ENCODE data around the gene PPIL1.
A peak's percentile ranks its signal among the peaks of the same experiment; 100 is the strongest.

The PPIL1 gene

DNA sequence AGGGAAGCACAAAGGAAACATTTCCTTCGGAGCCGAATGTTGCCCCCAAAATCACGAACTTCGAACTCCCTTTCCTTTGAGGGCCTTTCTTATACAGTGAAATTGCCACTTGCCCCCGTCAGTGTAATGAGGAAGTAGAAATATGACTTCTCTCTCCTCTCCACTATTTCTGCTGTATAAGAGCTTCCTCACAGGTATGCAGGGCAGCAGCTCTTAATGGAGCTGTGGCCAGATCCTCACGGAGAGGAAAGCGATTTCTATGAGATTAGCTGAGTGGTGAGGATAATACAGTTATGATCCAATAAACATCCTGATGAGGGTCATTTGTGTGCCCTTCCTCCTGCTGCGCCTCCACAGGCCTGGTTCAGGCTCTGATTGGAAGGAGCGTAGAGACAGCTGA, 24.6 kb downstream of the PPIL1 start:
- Histone ChIP-seq H3K4me1 (ENCODE audit: control insufficient read depth, low read depth, low read length) (peaks cover 6% of the 10 kb centered on the region), H4K5ac (ENCODE audit: low read length) (no peak overlapping the region), H2BK5ac (ENCODE audit: low read length) (no peak overlapping the region), H3K27ac (ENCODE audit: low read depth, low read length) (no peak overlapping the region), H3K4ac (ENCODE audit: low read depth, low read length) (no peak overlapping the region), H2BK15ac (replicated peaks; ENCODE audit: low read depth) (no peak overlapping the region), H3K9ac (ENCODE audit: low read length) (no peak overlapping the region), H3K27me3 (ENCODE audit: insufficient read depth, low read length, poor library complexity) (no peaks in the 10 kb centered on the region), H3K79me1 (ENCODE audit: low read length) (no peaks in the 10 kb centered on the region), H3K4me2 (ENCODE audit: low read length) (no peak overlapping the region), H3K56ac (ENCODE audit: low read length) (no peak overlapping the region), H2BK120ac (ENCODE audit: low read depth, low read length) (no peak overlapping the region), H3K4me3 (ENCODE audit: low read length) (no peak overlapping the region), H3K36me3 (ENCODE audit: control insufficient read depth, insufficient read depth, low read length) (no peaks in the 10 kb centered on the region), H4K8ac (ENCODE audit: low read depth, low read length) (no peak overlapping the region), H2AK5ac (ENCODE audit: low read length) (no peak overlapping the region), H3K18ac (ENCODE audit: low read length) (no peak overlapping the region), H3K79me2 (ENCODE audit: control insufficient read depth, insufficient read depth, low read length) (no peaks in the 10 kb centered on the region), H3K23ac (ENCODE audit: low read length) (no peak overlapping the region)
- WGBS (ENCODE audit: extremely low coverage, insufficient coverage, low lambda C conversion rate): no CpG with 5 or more reads among the region's 9 CpGs
- no peak for DNase-seq

- Histone ChIP-seq H3K79me1 (ENCODE audit: low read length) (no peaks in the 10 kb centered on the region), H3K18ac (ENCODE audit: low read length) (no peak overlapping the region), H3K4me3 (ENCODE audit: low read length) (no peak overlapping the region), H4K5ac (ENCODE audit: low read length) (no peak overlapping the region), H3K27me3 (ENCODE audit: insufficient read depth, low read length, poor library complexity) (no peaks in the 10 kb centered on the region), H3K4me1 (ENCODE audit: control insufficient read depth, low read depth, low read length) (peaks cover 6% of the 10 kb centered on the region), H2BK5ac (ENCODE audit: low read length) (no peak overlapping the region), H3K56ac (ENCODE audit: low read length) (no peak overlapping the region), H3K4ac (ENCODE audit: low read depth, low read length) (no peak overlapping the region), H3K9ac (ENCODE audit: low read length) (peak overlapping the region; percentile 11), H3K27ac (ENCODE audit: low read depth, low read length) (no peak overlapping the region), H3K4me2 (ENCODE audit: low read length) (peak overlapping the region; percentile 32), H3K36me3 (ENCODE audit: control insufficient read depth, insufficient read depth, low read length) (no peaks in the 10 kb centered on the region), H3K23ac (ENCODE audit: low read length) (no peak overlapping the region), H3K79me2 (ENCODE audit: control insufficient read depth, insufficient read depth, low read length) (no peaks in the 10 kb centered on the region), H2BK15ac (replicated peaks; ENCODE audit: low read depth) (no peak overlapping the region), H2AK5ac (ENCODE audit: low read length) (no peak overlapping the region), H2BK120ac (ENCODE audit: low read depth, low read length) (no peak overlapping the region), H4K8ac (ENCODE audit: low read depth, low read length) (no peak overlapping the region)
- DNase-seq: peak; percentile 92
- WGBS (ENCODE audit: extremely low coverage, insufficient coverage, low lambda C conversion rate): no CpG with 5 or more reads among the region's 26 CpGs
Observed at GRCh38 chr6:36848658-36849441, 25.8 kb downstream of the PPIL1 start.

DNA sequence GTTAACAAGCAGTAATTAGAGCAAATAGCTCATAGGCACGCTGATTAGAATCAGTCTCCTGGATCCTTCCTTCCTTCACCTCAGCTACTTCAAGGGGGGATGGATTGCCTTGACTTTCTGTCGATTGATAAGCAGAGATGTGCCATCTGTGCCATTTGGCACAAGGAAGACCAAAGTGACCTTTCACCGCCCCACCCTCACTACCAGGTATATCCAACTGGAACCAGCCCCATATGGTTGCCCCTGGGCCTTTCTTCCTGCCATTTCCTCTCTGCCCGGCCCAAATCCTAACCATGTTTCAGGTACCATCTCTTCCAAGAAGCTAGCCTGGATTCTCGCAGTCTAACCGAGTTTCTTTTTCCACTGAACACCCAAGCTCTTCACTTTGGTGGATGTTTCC, 26.6 kb downstream of the PPIL1 start:
- Histone ChIP-seq H2BK15ac (replicated peaks; ENCODE audit: low read depth) (no peak overlapping the region), H3K56ac (ENCODE audit: low read length) (no peak overlapping the region), H3K4ac (ENCODE audit: low read depth, low read length) (no peak overlapping the region), H3K79me2 (ENCODE audit: control insufficient read depth, insufficient read depth, low read length) (no peaks in the 10 kb centered on the region), H3K36me3 (ENCODE audit: control insufficient read depth, insufficient read depth, low read length) (no peaks in the 10 kb centered on the region), H3K79me1 (ENCODE audit: low read length) (no peaks in the 10 kb centered on the region), H3K4me2 (ENCODE audit: low read length) (no peak overlapping the region), H3K9ac (ENCODE audit: low read length) (no peak overlapping the region), H3K23ac (ENCODE audit: low read length) (no peak overlapping the region), H3K18ac (ENCODE audit: low read length) (no peak overlapping the region), H3K27me3 (ENCODE audit: insufficient read depth, low read length, poor library complexity) (no peaks in the 10 kb centered on the region), H3K4me1 (ENCODE audit: control insufficient read depth, low read depth, low read length) (peaks cover 6% of the 10 kb centered on the region), H2BK5ac (ENCODE audit: low read length) (no peak overlapping the region), H3K27ac (ENCODE audit: low read depth, low read length) (no peak overlapping the region), H2AK5ac (ENCODE audit: low read length) (no peak overlapping the region), H2BK120ac (ENCODE audit: low read depth, low read length) (no peak overlapping the region), H4K8ac (ENCODE audit: low read depth, low read length) (no peak overlapping the region), H4K5ac (ENCODE audit: low read length) (no peak overlapping the region), H3K4me3 (ENCODE audit: low read length) (no peak overlapping the region)
- DNase-seq: no peak
- WGBS (ENCODE audit: extremely low coverage, insufficient coverage, low lambda C conversion rate): no CpG with 5 or more reads among the region's 6 CpGs

DNA sequence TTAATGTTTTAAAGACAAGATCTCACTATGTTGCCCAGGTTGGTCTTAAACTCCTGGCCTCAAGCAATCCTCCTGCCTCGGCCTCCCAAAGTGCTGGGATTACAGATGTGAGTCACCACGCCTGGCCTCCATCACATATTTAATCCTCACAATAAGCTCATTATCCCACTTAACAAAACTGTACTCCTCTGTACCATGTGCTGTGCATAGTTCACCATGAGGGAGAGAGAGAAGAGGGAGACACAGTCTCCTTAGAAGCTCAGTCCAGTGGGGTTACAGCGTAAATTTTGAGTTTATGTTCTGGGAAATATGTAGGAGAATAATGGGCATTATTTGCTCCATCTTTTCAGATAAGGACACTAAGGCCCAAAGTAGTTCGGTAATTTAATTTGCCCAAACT, 27.5 kb downstream of the PPIL1 start:
- no peak for DNase-seq
- Histone ChIP-seq H2BK5ac (ENCODE audit: low read length) (no peak overlapping the region), H3K4me2 (ENCODE audit: low read length) (no peak overlapping the region), H2AK5ac (ENCODE audit: low read length) (no peak overlapping the region), H3K27me3 (ENCODE audit: insufficient read depth, low read length, poor library complexity) (no peaks in the 10 kb centered on the region), H3K56ac (ENCODE audit: low read length) (no peak overlapping the region), H3K4me3 (ENCODE audit: low read length) (no peak overlapping the region), H4K5ac (ENCODE audit: low read length) (no peak overlapping the region), H4K8ac (ENCODE audit: low read depth, low read length) (no peak overlapping the region), H3K4ac (ENCODE audit: low read depth, low read length) (no peak overlapping the region), H3K36me3 (ENCODE audit: control insufficient read depth, insufficient read depth, low read length) (no peaks in the 10 kb centered on the region), H3K23ac (ENCODE audit: low read length) (no peak overlapping the region), H3K9ac (ENCODE audit: low read length) (no peak overlapping the region), H3K79me1 (ENCODE audit: low read length) (no peaks in the 10 kb centered on the region), H2BK15ac (replicated peaks; ENCODE audit: low read depth) (no peak overlapping the region), H3K4me1 (ENCODE audit: control insufficient read depth, low read depth, low read length) (peaks cover 6% of the 10 kb centered on the region), H3K18ac (ENCODE audit: low read length) (no peak overlapping the region), H2BK120ac (ENCODE audit: low read depth, low read length) (no peak overlapping the region), H3K27ac (ENCODE audit: low read depth, low read length) (no peak overlapping the region), H3K79me2 (ENCODE audit: control insufficient read depth, insufficient read depth, low read length) (no peaks in the 10 kb centered on the region)
- WGBS (ENCODE audit: extremely low coverage, insufficient coverage, low lambda C conversion rate): no CpG with 5 or more reads among the region's 4 CpGs

GRCh38 chr6:36845233-36845632, 29.4 kb downstream of the PPIL1 start:
- Histone ChIP-seq H4K8ac (ENCODE audit: low read depth, low read length) (no peak overlapping the region), H2BK120ac (ENCODE audit: low read depth, low read length) (no peak overlapping the region), H3K4me2 (ENCODE audit: low read length) (no peak overlapping the region), H2BK15ac (replicated peaks; ENCODE audit: low read depth) (no peak overlapping the region), H3K27ac (ENCODE audit: low read depth, low read length) (no peak overlapping the region), H3K23ac (ENCODE audit: low read length) (no peak overlapping the region), H2AK5ac (ENCODE audit: low read length) (no peak overlapping the region), H3K18ac (ENCODE audit: low read length) (no peak overlapping the region), H4K5ac (ENCODE audit: low read length) (no peak overlapping the region), H3K4ac (ENCODE audit: low read depth, low read length) (no peak overlapping the region), H3K36me3 (ENCODE audit: control insufficient read depth, insufficient read depth, low read length) (no peaks in the 10 kb centered on the region), H3K79me2 (ENCODE audit: control insufficient read depth, insufficient read depth, low read length) (no peaks in the 10 kb centered on the region), H3K4me3 (ENCODE audit: low read length) (no peak overlapping the region), H3K9ac (ENCODE audit: low read length) (no peak overlapping the region), H2BK5ac (ENCODE audit: low read length) (no peak overlapping the region), H3K56ac (ENCODE audit: low read length) (no peak overlapping the region), H3K4me1 (ENCODE audit: control insufficient read depth, low read depth, low read length) (peaks cover 6% of the 10 kb centered on the region), H3K27me3 (ENCODE audit: insufficient read depth, low read length, poor library complexity) (peaks cover 3% of the 10 kb centered on the region), H3K79me1 (ENCODE audit: low read length) (no peaks in the 10 kb centered on the region)
- WGBS (ENCODE audit: extremely low coverage, insufficient coverage, low lambda C conversion rate): no CpG with 5 or more reads among the region's 4 CpGs
- no peak for DNase-seq

All from mesendoderm (in vitro differentiated cells).